OCI-LY1 (cell line): ENCODE data around the gene CCIN.

Experiments used
- H2AFZ ChIP-seq: fragments of 200-600 bp; sonication (generic), shearing (Covaris generic); 2 replicates; pipeline ENCODE4 v1.6.0; 2014; ENCODE audit warnings: antibody characterized with exemption, mild to moderate bottlenecking, low read length
- H3F3A ChIP-seq: fragments of 200-600 bp; sonication (generic), shearing (Covaris generic); 2 replicates; pipeline ENCODE4 v1.6.0; 2014; ENCODE audit warnings: mild to moderate bottlenecking, antibody characterized with exemption, low read length, moderate library complexity; ENCODE audit not compliant: insufficient read depth
- H3K27ac ChIP-seq: fragments of 200-600 bp; sonication (generic); 2 replicates; pipeline ENCODE4 v1.5.1; 2014; ENCODE audit warnings: low read length, mixed run types, mild to moderate bottlenecking, low read depth; ENCODE audit not compliant: poor library complexity, severe bottlenecking
- H3K27me3 ChIP-seq: fragments of 200-600 bp; sonication (generic); 2 replicates; pipeline ENCODE4 v1.6.0; 2014; ENCODE audit warnings: antibody characterized with exemption, mild to moderate bottlenecking, low read length, moderate library complexity; ENCODE audit not compliant: insufficient read depth
- H3K36me3 ChIP-seq: fragments of 200-600 bp; sonication (generic); 2 replicates; pipeline ENCODE4 v1.6.1; 2014; ENCODE audit warnings: mild to moderate bottlenecking, antibody characterized with exemption, low read length, moderate library complexity, mixed read lengths; ENCODE audit not compliant: insufficient read depth
- H3K4me1 ChIP-seq: fragments of 200-600 bp; sonication (generic); 2 replicates; pipeline ENCODE4 v1.5.1; 2014; ENCODE audit warnings: mild to moderate bottlenecking, low read length, moderate library complexity; ENCODE audit not compliant: insufficient read depth, severe bottlenecking
- H3K4me2 ChIP-seq: fragments of 200-600 bp; sonication (generic), shearing (Covaris generic); 2 replicates; pipeline ENCODE4 v1.6.1; 2014; ENCODE audit warnings: low read length
- H3K4me3 ChIP-seq: fragments of 200-600 bp; sonication (generic); 2 replicates; pipeline ENCODE4 v1.5.1; 2014; ENCODE audit warnings: low read length, low read depth, mild to moderate bottlenecking, mixed read lengths; ENCODE audit not compliant: poor library complexity, severe bottlenecking
- H3K79me2 ChIP-seq: fragments of 200-600 bp; shearing (Covaris generic); 2 replicates; pipeline ENCODE4 v1.6.1; 2016; ENCODE audit warnings: mixed run types, low read length, mixed read lengths; ENCODE audit not compliant: insufficient read depth
- H3K9ac ChIP-seq: fragments of 200-600 bp; sonication (generic), shearing (Covaris generic); 2 replicates; pipeline ENCODE4 v1.6.1; 2014; ENCODE audit warnings: mild to moderate bottlenecking, low read length, mixed read lengths
- H3K9me2 ChIP-seq: fragments of 200-600 bp; sonication (generic), shearing (Covaris generic); 2 replicates; pipeline ENCODE4 v1.6.1; 2014; ENCODE audit warnings: low read depth, mild to moderate bottlenecking, low read length, mixed read lengths
- H3K9me3 ChIP-seq: fragments of 200-600 bp; shearing (Covaris generic); 2 replicates; pipeline ENCODE4 v1.6.1; 2014; ENCODE audit warnings: low read length, mixed read lengths
- H4K20me1 ChIP-seq: fragments of 200-600 bp; sonication (generic), shearing (Covaris generic); 2 replicates; pipeline ENCODE4 v1.6.0; 2016; ENCODE audit warnings: mild to moderate bottlenecking, low read length; ENCODE audit not compliant: insufficient read depth
- EZH2 ChIP-seq: fragments of 200-600 bp; sonication (generic), shearing (Covaris generic); IDR thresholded peaks from 2 replicates; pipeline ENCODE4 v1.8.0; 2017; ENCODE audit warnings: borderline replicate concordance, mixed run types, mild to moderate bottlenecking, antibody characterized with exemption, low read length, moderate library complexity, mixed read lengths
- TF ChIP-seq, protein P1 (sequence below): fragments of 200-600 bp; sonication (generic), shearing (Covaris generic); IDR thresholded peaks from 2 replicates; pipeline ENCODE4 v1.5.1; 2017; ENCODE audit warnings: mild to moderate bottlenecking, antibody characterized with exemption, low read length, moderate library complexity, mixed read lengths

Gene CCIN

DNA sequence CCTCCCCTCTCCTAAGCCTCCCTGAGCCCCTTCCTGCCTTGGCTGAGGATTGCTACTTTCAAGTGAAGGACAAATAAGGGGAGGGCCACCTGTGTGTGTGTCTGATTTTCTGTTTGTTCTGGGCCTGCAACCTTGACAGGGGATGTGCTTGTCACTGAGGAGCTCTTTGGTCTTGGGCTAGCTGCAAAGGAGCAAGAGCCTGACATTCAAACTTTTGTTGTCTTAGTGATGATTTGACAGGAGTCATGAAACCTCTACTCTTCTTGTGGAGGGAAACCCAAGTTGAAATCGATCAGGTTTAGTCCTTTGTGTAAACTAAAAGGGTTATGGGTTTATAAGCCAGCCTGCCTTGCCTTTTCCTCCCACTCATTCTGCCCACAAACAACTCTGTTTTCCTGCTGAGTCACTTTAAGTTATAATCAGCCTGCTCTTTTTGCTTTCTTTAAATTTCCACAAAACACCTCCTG lies 38.4 kb downstream of the CCIN start:
- Histone ChIP-seq H3K9me3 (no peaks in the 10 kb centered on the region), H2AFZ (no peak overlapping the region), H4K20me1 (no peaks in the 10 kb centered on the region), H3K27me3 (no peaks in the 10 kb centered on the region), H3K36me3 (peaks cover 100% of the 10 kb centered on the region), H3K4me2 (no peak overlapping the region), H3K27ac (no peak overlapping the region), H3K4me3 (no peak overlapping the region), H3K9me2 (no peaks in the 10 kb centered on the region), H3K4me1 (no peaks in the 10 kb centered on the region), H3K79me2 (0 out of 2 replicates have a peak, but pooled peaks cover 3% of the 10 kb centered on the region), H3K9ac (no peak overlapping the region), H3F3A (no peaks in the 10 kb centered on the region)
- TF ChIP-seq, protein P1, sequence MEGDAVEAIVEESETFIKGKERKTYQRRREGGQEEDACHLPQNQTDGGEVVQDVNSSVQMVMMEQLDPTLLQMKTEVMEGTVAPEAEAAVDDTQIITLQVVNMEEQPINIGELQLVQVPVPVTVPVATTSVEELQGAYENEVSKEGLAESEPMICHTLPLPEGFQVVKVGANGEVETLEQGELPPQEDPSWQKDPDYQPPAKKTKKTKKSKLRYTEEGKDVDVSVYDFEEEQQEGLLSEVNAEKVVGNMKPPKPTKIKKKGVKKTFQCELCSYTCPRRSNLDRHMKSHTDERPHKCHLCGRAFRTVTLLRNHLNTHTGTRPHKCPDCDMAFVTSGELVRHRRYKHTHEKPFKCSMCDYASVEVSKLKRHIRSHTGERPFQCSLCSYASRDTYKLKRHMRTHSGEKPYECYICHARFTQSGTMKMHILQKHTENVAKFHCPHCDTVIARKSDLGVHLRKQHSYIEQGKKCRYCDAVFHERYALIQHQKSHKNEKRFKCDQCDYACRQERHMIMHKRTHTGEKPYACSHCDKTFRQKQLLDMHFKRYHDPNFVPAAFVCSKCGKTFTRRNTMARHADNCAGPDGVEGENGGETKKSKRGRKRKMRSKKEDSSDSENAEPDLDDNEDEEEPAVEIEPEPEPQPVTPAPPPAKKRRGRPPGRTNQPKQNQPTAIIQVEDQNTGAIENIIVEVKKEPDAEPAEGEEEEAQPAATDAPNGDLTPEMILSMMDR: no peak
- TF ChIP-seq EZH2: no peak

DNA sequence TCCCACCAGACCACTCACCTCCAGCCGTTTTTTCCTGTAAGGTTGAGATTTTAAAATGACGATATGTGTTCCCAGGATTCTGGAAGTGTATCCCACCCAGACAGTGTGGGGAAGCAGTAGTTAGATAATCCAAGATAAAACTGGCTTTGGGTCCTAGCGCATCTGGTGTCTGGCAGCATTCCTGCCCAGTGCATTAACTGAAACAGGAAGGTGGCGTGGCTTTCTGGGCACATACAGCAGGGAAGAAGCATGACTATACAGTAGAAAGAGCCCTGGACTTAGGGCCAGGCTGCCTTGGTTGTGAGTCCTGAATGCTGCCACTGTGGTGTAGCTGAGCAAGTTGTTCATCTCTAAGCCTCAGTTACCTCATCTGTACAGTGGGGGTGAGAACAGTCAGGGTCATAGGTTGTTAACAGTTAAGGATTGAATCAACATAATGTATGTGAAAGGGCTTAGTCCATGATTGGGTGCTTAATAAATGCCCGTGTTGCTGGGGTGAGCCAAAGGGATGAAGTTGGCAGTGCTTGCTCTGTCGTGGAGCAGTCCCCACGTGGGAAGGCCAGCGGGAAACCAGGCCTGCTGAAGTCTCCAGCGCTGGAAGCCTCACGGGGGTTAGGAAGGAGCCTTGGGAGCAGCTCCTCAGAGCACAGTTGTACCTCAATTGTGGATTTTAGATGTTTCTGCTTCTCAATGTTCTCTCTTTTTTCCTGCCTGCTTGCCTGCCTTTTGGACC lies 39.5 kb downstream of the CCIN start:
- TF ChIP-seq, protein P1: no peak
- no peak for TF ChIP-seq EZH2
- no peak overlapping the region for H3K4me3 ChIP-seq
- H3K4me2 ChIP-seq: no peak overlapping the region
- H3K27me3 ChIP-seq: no peaks in the 10 kb centered on the region
- H3F3A ChIP-seq: no peaks in the 10 kb centered on the region
- H3K36me3 ChIP-seq: peaks cover 100% of the 10 kb centered on the region
- no peak overlapping the region for H3K27ac ChIP-seq
- H3K79me2 ChIP-seq: 0 out of 2 replicates have a peak, but pooled peaks cover 3% of the 10 kb centered on the region
- no peaks in the 10 kb centered on the region for H3K4me1 ChIP-seq
- no peak overlapping the region for H3K9ac ChIP-seq
- no peaks in the 10 kb centered on the region for H3K9me3 ChIP-seq
- H4K20me1 ChIP-seq: no peaks in the 10 kb centered on the region
- H3K9me2 ChIP-seq: no peaks in the 10 kb centered on the region
- no peak overlapping the region for H2AFZ ChIP-seq

DNA sequence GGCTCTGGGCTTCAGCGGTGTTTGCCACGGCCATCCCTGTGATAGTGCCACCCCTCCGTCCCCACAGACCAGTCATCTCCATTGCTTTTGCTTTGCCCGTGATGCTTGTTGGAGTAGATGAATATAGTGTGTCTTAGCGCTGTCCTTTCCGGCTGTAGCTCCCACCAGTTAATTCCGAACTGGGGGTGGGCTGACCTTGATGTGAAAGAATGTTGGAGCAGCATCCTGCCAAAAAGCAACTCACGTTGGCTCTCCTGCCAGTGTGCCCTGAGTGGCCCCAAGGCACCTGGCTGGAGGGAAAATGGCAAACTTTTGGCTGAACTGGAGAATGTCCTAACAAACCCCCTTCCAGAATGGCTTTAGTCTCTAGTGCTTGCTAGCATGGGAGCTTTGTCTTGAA lies 41.5 kb downstream of the CCIN start:
- Histone ChIP-seq H4K20me1 (no peaks in the 10 kb centered on the region), H3K4me2 (no peak overlapping the region), H3K79me2 (0 out of 2 replicates have a peak, but pooled peaks cover 3% of the 10 kb centered on the region), H3K9ac (no peak overlapping the region), H3F3A (no peaks in the 10 kb centered on the region), H3K27ac (no peak overlapping the region), H3K4me3 (no peak overlapping the region), H2AFZ (no peak overlapping the region), H3K9me3 (no peaks in the 10 kb centered on the region), H3K36me3 (peaks cover 96% of the 10 kb centered on the region), H3K9me2 (no peaks in the 10 kb centered on the region), H3K27me3 (no peaks in the 10 kb centered on the region), H3K4me1 (no peaks in the 10 kb centered on the region)
- TF ChIP-seq EZH2: no peak
- TF ChIP-seq, protein P1: no peak
